RWPE2 (cell line): ENCODE measurements around the gene SH3RF1.

Source experiments
- ATAC-seq: fragments of 200-7000 bp; cut with Tn5 transposase; 3 replicates; pipeline ENCODE4 v1.9.1; 2021; ENCODE audit warnings: low read depth
- DNase-seq: peaks from one replicate; pipeline ENCODE4 v3.0.0-alpha.2; 2020; ENCODE audit warnings: low spot score
- H3K27ac ChIP-seq: fragments of 450-650 bp; 2 replicates; pipeline ENCODE4 v1.5.1; 2017; ENCODE audit warnings: mild to moderate bottlenecking; ENCODE audit not compliant: poor library complexity, severe bottlenecking
- H3K27me3 ChIP-seq: fragments of 250-450 bp; sonication (Bioruptor Pico); 2 replicates; pipeline ENCODE4 v1.5.1; 2021; ENCODE audit warnings: mild to moderate bottlenecking, moderate library complexity; ENCODE audit not compliant: insufficient read depth, poor library complexity, severe bottlenecking
- H3K36me3 ChIP-seq: fragments of 250-450 bp; sonication (Bioruptor Pico); 2 replicates; pipeline ENCODE4 v1.5.1; 2020; ENCODE audit warnings: low read depth, mild to moderate bottlenecking, moderate library complexity
- H3K4me1 ChIP-seq: fragments of 250-450 bp; sonication (Bioruptor Pico); 2 replicates; pipeline ENCODE4 v1.5.1; 2021; ENCODE audit warnings: mild to moderate bottlenecking, moderate library complexity; ENCODE audit not compliant: insufficient read depth, poor library complexity, severe bottlenecking
- H3K4me3 ChIP-seq: fragments of 250-450 bp; sonication (Bioruptor Pico); 2 replicates; pipeline ENCODE4 v1.5.1; 2021; ENCODE audit warnings: mild to moderate bottlenecking, moderate library complexity; ENCODE audit not compliant: severe bottlenecking
- H3K9me3 ChIP-seq: fragments of 250-450 bp; sonication (Bioruptor Pico); 2 replicates; pipeline ENCODE4 v1.5.1; 2021; ENCODE audit warnings: mild to moderate bottlenecking, moderate library complexity; ENCODE audit not compliant: severe bottlenecking
- CTCF ChIP-seq: fragments of 450-650 bp; IDR thresholded peaks from one replicate; pipeline ENCODE4 v1.5.1; 2017; ENCODE audit warnings: mild to moderate bottlenecking, moderate library complexity; ENCODE audit not compliant: poor library complexity, severe bottlenecking

SH3RF1 gene

DNA sequence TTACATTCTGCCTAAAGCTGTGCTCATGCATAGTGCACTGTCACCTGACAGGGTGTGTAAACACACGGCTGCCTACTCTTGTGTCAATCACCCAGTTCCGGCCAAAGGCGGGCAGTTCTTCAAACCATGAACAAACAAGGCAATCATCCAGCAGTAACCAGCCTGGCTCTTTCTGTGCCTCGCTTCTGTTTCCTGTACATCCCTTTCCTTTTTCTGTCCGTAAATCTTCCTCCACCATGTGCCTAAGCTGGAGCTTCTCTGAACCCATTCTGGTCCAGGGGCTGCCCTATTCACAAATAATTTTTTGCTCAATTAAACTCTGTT, 199.9 kb downstream of the SH3RF1 start:
- peak overlapping the region; percentile 99 for H3K27ac ChIP-seq
- H3K36me3 ChIP-seq, result no peaks in the 10 kb centered on the region
- peak; percentile 79 for DNase-seq

DNA sequence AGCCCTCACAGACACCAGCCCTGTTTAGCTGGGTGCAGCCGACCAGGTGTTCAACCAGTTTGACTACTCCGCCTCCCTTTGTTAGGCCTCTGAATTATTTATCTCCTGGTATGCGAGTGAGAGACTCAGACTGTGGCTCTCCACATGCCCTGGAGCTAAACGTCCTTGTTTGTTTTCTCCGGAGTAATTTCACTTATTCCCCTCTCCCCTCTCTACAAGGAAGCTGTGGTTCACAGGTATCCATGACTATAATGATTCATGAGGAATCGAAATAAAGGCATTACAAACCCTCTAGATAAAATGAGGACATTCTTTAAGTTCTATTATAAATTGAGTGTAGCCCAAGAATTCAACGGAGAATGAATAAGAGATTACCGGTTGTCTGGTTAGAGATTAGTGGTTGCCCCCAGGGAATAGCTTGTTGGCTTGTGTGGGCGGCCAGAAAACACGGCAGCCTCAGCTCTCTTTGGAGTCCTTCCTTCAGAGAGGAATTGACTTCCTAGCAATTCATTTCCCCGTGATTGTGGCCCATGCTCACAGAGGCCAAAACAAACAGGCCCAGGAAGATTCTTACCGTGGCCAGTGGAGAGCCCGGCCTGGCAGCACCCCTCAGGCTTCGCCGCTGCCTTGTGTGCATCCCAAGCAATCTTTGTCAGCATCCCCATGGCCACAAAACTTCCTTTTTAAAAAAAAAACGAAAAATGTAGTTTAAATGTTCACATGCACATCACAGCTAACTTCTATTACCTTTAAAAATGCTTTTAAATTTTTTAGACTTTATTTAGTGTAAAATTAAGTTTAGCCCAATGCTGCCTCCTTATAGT, 200.5 kb downstream of the SH3RF1 start:
- no peaks in the 10 kb centered on the region for H3K36me3 ChIP-seq
- no peak overlapping the region for H3K4me3 ChIP-seq
- H3K27ac ChIP-seq, result peak overlapping the region; percentile 99
- no peaks in the 10 kb centered on the region for H3K9me3 ChIP-seq
- H3K4me1 ChIP-seq, result peaks cover 32% of the 10 kb centered on the region
- ATAC-seq (peak; percentile 92), DNase-seq (peak; percentile 90)
- H3K27me3 ChIP-seq, result no peaks in the 10 kb centered on the region
- no peak for TF ChIP-seq CTCF

More for the DNA sequence above, 199.9 kb downstream of the SH3RF1 start:
- no peaks in the 10 kb centered on the region for H3K9me3 ChIP-seq
- H3K4me1 ChIP-seq, result peaks cover 32% of the 10 kb centered on the region
- H3K27me3 ChIP-seq, result no peaks in the 10 kb centered on the region
- H3K4me3 ChIP-seq, result no peak overlapping the region
- TF ChIP-seq CTCF, result no peak
- ATAC-seq, result peak; percentile 51

- H3K9me3 ChIP-seq, result no peaks in the 10 kb centered on the region
- H3K4me1 ChIP-seq, result peaks cover 32% of the 10 kb centered on the region
- no peak overlapping the region for H3K4me3 ChIP-seq
- H3K27me3 ChIP-seq, result no peaks in the 10 kb centered on the region
- peak overlapping the region; percentile 99 for H3K27ac ChIP-seq
- DNase-seq (no peak), ATAC-seq (no peak)
- TF ChIP-seq CTCF, result no peak
- H3K36me3 ChIP-seq, result no peaks in the 10 kb centered on the region
Measured at GRCh38 chr4:169068423-169068822, 202.3 kb downstream of the SH3RF1 start.

GRCh38 chr4:169066934-169067333, 203.8 kb downstream of the SH3RF1 start:
- TF ChIP-seq CTCF, result no peak
- no peak overlapping the region for H3K27ac ChIP-seq
- no peaks in the 10 kb centered on the region for H3K9me3 ChIP-seq
- DNase-seq (no peak), ATAC-seq (no peak)
- H3K27me3 ChIP-seq, result no peaks in the 10 kb centered on the region
- H3K4me1 ChIP-seq, result peaks cover 39% of the 10 kb centered on the region
- H3K36me3 ChIP-seq, result no peaks in the 10 kb centered on the region
- H3K4me3 ChIP-seq, result no peak overlapping the region

DNA sequence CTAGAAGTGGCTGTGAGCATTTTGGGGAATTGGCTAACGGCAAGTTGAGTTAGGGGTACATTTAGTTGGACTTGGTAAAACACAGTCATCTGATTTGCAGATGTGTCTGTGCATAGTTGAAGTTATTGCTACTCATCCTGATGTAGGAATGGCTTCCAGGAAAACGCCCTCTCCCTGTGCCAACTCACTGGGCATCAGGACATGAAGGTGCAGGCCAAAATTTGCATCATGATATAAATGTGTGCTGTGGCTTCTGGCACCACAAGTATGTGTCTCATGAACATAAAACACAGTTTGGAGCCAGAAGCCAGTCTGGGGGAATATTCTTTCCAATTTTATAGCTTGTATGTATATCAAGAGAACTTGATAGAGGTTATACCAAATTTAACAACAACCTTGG, 206.5 kb downstream of the SH3RF1 start:
- Histone ChIP-seq H3K36me3 (no peaks in the 10 kb centered on the region), H3K27ac (no peak overlapping the region), H3K27me3 (no peaks in the 10 kb centered on the region), H3K4me3 (no peak overlapping the region), H3K4me1 (peaks cover 19% of the 10 kb centered on the region), H3K9me3 (no peaks in the 10 kb centered on the region)
- no peak for ATAC-seq
- TF ChIP-seq CTCF, result no peak
- no peak for DNase-seq
